Fibroblast of lung (primary cell): ENCODE data around the gene ZNF280B. TPM values are rescaled to one million over a fixed set of nuclear protein-coding genes. Genes with fewer than 3 reads are reported as not detected.

Experiments
- DNase-seq, 2 donors: peaks; one replicate each; pipeline versions ENCODE4 v3.0.0 to v3.0.0-alpha.2; 2010; ENCODE audit warnings: low read depth in 2 of 2
- H2AFZ ChIP-seq: 2 replicates; pipeline ENCODE4 v1.5.1; 2012; ENCODE audit warnings: low read length, control low read depth, inconsistent platforms
- H3K27ac ChIP-seq: 2 replicates; pipeline ENCODE4 v1.5.1; 2011; ENCODE audit warnings: low read length, control low read depth; ENCODE audit not compliant: insufficient read depth
- H3K27me3 ChIP-seq: 2 replicates; pipeline ENCODE4 v1.5.1; 2011; ENCODE audit warnings: mild to moderate bottlenecking, low read length; ENCODE audit not compliant: control insufficient read depth, insufficient read depth
- H3K36me3 ChIP-seq: 2 replicates; pipeline ENCODE4 v1.5.1; 2011; ENCODE audit warnings: low read length; ENCODE audit not compliant: control insufficient read depth, insufficient read depth
- H3K4me1 ChIP-seq: 2 replicates; pipeline ENCODE4 v1.5.1; 2011; ENCODE audit warnings: low read length; ENCODE audit not compliant: control insufficient read depth, insufficient read depth; ENCODE audit errors: extremely low read depth
- H3K4me2 ChIP-seq: 2 replicates; pipeline ENCODE4 v1.5.1; 2011; ENCODE audit warnings: low read length, control low read depth; ENCODE audit not compliant: insufficient read depth; ENCODE audit errors: extremely low read depth
- H3K4me3 ChIP-seq, 4 experiments: fragments of 200-600 bp in 1 of 4; sonication (generic) in 1 of 4; replicated peaks in 1 of 4; 2 replicates each; pipeline ENCODE4 v1.5.1; 2011 to 2016; ENCODE audit warnings: low read length in 4 of 4, low read depth in 3 of 4, mild to moderate bottlenecking in 3 of 4, control low read depth in 2 of 4, inconsistent platforms in 1 of 4, mixed read lengths in 1 of 4; ENCODE audit not compliant: insufficient read depth in 1 of 4; ENCODE audit errors: control extremely low read depth in 1 of 4
- H3K79me2 ChIP-seq: 2 replicates; pipeline ENCODE4 v1.5.1; 2012; ENCODE audit warnings: mild to moderate bottlenecking, low read length, inconsistent platforms; ENCODE audit not compliant: control insufficient read depth, insufficient read depth
- H3K9ac ChIP-seq: 2 replicates; pipeline ENCODE4 v1.5.1; 2011; ENCODE audit warnings: mild to moderate bottlenecking, low read length, control low read depth; ENCODE audit not compliant: insufficient read depth
- H3K9me3 ChIP-seq: 2 replicates; pipeline ENCODE4 v1.5.1; 2012; ENCODE audit warnings: low read depth, low read length; ENCODE audit not compliant: control insufficient read depth, insufficient read depth
- H4K20me1 ChIP-seq: 2 replicates; pipeline ENCODE4 v1.5.1; 2011; ENCODE audit warnings: low read length; ENCODE audit not compliant: control insufficient read depth, insufficient read depth; ENCODE audit errors: extremely low read depth
- EZH2 ChIP-seq: IDR thresholded peaks from 2 replicates; pipeline ENCODE4 v1.5.1; 2012; ENCODE audit warnings: low read length, control low read depth, mild to moderate bottlenecking; ENCODE audit errors: missing control alignments
- polyA plus RNA-seq, 2 donors: library from polyadenylated mRNA; depleted of rRNA in 1 of 2; stranded (reverse) in 1 of 2; unstranded in 1 of 2; fragments of >200 nt; gene quantifications; 2 replicates each; pipeline ENCODE4 v1.2.1, GENCODE V29; 2011 to 2012; ENCODE audit warnings: missing spikeins in 1 of 2
- total RNA-seq: library from RNA; depleted of rRNA; stranded (reverse); fragments of >200 nt; gene quantifications from 2 replicates; pipeline ENCODE4 v1.2.1, GENCODE V29; 2014
- TF ChIP-seq, protein P1 (sequence below), 2 donors: IDR thresholded peaks in 1 of 2; conservative IDR thresholded peaks in 1 of 2; 1 replicate in 1 of 2; 2 replicates in 1 of 2; pipeline ENCODE4 v1.5.1; 2011 to 2012; ENCODE audit warnings: low read length in 2 of 2, control low read depth in 1 of 2, inconsistent platforms in 1 of 2, low read depth in 1 of 2, mild to moderate bottlenecking in 1 of 2

Gene ZNF280B
- total and polyA plus RNA-seq, 2 donors (not counting 1 experiment from before 2014, with no cell fraction given) = 0.33 to 0.81 TPM

DNA sequence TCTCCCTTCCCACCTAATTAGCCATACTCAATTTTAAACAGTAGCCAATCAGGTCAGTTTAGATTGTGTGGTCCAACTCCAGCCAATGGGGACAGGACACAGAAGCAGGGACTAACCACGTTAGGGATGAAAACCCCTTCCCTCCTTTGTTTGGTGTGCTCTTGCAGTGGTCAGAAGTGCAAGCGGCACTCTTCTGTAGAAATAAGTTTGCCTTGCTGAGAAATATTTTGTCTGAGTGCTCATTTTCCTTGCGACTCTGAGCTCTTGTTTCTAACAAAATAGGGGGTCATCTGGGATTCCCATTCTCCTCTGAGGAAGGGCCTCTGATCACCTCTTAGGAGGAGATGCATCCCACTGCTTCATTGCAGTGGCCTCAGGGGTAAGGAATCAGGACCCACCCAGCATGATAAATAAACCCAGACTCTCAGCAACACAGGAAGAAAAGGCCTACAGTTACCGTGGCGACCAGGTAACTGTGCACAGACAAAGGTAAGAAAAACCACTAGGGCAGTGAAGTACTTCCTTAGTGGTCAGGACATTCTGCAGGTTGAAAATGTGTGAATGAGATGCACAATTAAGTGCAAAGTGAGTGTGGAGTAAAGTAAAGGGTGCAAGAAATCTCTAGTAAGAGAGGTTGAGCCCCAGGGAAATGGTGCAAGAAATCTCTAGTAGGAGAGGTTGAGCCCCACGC is 55.4 kb downstream of the ZNF280B start:
- no peak overlapping the region for H3K4me2 ChIP-seq

DNA sequence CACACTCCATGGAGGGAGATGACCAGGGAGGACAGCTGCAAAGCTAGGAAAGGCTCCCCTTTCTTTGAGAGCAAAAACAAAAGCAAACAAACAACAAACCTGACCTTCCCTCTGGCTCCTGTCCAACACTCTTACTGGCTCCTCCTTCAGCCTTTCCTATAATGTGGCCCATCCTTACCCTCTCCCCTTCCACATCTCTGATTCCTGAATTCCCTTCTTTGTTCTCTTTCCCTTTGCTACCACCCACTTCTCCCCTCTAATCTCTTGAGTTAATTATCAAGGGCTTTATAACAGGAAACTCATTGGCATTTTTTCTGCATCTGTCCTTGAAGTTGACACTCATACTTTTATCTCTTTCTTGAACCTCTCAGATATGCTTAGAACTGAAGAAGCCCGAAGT is 56.3 kb downstream of the ZNF280B start:
- no peak overlapping the region for H3K4me3 ChIP-seq
- no peaks in the 10 kb centered on the region for H3K4me1 ChIP-seq
- no peaks in the 10 kb centered on the region for H3K36me3 ChIP-seq
- no peaks in the 10 kb centered on the region for H3K79me2 ChIP-seq
- H3K4me2 ChIP-seq = no peak overlapping the region
- no peak for DNase-seq
- H4K20me1 ChIP-seq = no peaks in the 10 kb centered on the region
- no peaks in the 10 kb centered on the region for H3K9me3 ChIP-seq
- H3K27ac ChIP-seq = no peak overlapping the region
- TF ChIP-seq, protein P1, sequence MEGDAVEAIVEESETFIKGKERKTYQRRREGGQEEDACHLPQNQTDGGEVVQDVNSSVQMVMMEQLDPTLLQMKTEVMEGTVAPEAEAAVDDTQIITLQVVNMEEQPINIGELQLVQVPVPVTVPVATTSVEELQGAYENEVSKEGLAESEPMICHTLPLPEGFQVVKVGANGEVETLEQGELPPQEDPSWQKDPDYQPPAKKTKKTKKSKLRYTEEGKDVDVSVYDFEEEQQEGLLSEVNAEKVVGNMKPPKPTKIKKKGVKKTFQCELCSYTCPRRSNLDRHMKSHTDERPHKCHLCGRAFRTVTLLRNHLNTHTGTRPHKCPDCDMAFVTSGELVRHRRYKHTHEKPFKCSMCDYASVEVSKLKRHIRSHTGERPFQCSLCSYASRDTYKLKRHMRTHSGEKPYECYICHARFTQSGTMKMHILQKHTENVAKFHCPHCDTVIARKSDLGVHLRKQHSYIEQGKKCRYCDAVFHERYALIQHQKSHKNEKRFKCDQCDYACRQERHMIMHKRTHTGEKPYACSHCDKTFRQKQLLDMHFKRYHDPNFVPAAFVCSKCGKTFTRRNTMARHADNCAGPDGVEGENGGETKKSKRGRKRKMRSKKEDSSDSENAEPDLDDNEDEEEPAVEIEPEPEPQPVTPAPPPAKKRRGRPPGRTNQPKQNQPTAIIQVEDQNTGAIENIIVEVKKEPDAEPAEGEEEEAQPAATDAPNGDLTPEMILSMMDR (conservative IDR thresholded peaks at IDR 0.05 in 1 of 2, IDR thresholded peaks at IDR 0.05 in 1 of 2; ENCODE audit: low read depth in 1 of 2, low read length in 2 of 2) = no peak
- TF ChIP-seq EZH2 = no peak
- H3K9ac ChIP-seq = no peak overlapping the region
- no peaks in the 10 kb centered on the region for H3K27me3 ChIP-seq
- H2AFZ ChIP-seq = no peak overlapping the region

More for the DNA sequence above, 55.4 kb downstream of the ZNF280B start:
- H3K79me2 ChIP-seq = no peaks in the 10 kb centered on the region
- TF ChIP-seq, protein P1 (conservative IDR thresholded peaks at IDR 0.05 in 1 of 2, IDR thresholded peaks at IDR 0.05 in 1 of 2; ENCODE audit: low read depth in 1 of 2, low read length in 2 of 2) = no peak
- TF ChIP-seq EZH2 = no peak
- no peaks in the 10 kb centered on the region for H3K36me3 ChIP-seq
- no peak overlapping the region for H3K9ac ChIP-seq
- no peak overlapping the region for H3K4me3 ChIP-seq
- H3K27me3 ChIP-seq = no peaks in the 10 kb centered on the region
- no peaks in the 10 kb centered on the region for H3K4me1 ChIP-seq
- no peak overlapping the region for H2AFZ ChIP-seq
- H3K9me3 ChIP-seq = no peaks in the 10 kb centered on the region
- no peaks in the 10 kb centered on the region for H4K20me1 ChIP-seq
- DNase-seq = no peak
- no peak overlapping the region for H3K27ac ChIP-seq

DNA sequence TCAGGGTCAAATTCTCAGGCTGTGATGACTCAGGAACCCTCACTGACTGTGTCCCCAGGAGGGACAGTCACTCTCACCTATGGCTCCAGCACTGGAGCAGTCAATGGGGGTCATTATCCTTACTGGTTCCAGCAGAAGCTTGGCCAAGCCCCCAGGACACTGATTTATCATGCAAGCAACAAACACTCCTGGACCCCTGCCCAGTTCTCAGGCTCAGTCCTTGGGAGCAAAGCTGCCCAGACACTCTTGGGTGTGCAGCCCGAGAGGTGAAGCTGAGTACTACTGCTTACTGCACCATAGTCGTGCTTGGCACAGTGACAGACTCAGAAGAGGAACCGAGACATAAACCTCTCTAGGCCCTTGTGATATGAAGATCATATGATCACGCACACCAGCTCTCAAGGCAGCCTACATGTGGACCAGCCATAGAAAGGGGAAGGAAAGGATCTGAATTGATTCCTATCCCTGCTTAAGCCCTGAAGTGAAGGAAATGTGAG is 58.2 kb downstream of the ZNF280B start:
- Histone ChIP-seq H3K79me2 (no peaks in the 10 kb centered on the region), H2AFZ (no peak overlapping the region), H3K4me2 (no peak overlapping the region), H3K9ac (no peak overlapping the region), H3K27ac (no peak overlapping the region), H3K4me1 (no peaks in the 10 kb centered on the region), H3K4me3 (no peak overlapping the region), H3K9me3 (no peaks in the 10 kb centered on the region), H3K36me3 (no peaks in the 10 kb centered on the region), H4K20me1 (no peaks in the 10 kb centered on the region), H3K27me3 (no peaks in the 10 kb centered on the region)
- TF ChIP-seq, protein P1 (conservative IDR thresholded peaks at IDR 0.05 in 1 of 2, IDR thresholded peaks at IDR 0.05 in 1 of 2; ENCODE audit: low read depth in 1 of 2, low read length in 2 of 2) = no peak
- no peak for TF ChIP-seq EZH2
- no peak for DNase-seq
